ENCODE measurements around the gene ADCY6.

ADCY6 gene

DNA sequence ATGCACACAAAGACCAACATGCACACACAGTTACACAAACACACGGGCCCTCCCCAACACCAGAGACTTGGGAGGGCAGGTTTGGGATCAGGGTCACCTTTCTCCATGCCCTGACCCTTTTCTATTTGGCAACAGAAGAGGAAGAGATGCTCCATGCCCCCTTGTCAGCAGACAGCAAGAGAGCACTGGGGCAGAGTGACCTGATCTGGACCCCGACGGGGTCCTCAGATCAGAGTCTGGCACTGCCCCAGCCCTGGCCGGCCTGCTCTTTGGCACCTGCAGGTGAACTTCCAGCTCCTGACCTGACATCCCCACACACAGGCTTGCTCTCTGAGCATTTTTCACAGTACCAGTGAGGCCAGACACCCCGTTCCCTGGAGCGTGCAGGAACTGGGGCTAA lies 21.4 kb downstream of the ADCY6 start:
- TF ChIP-seq, protein P1, sequence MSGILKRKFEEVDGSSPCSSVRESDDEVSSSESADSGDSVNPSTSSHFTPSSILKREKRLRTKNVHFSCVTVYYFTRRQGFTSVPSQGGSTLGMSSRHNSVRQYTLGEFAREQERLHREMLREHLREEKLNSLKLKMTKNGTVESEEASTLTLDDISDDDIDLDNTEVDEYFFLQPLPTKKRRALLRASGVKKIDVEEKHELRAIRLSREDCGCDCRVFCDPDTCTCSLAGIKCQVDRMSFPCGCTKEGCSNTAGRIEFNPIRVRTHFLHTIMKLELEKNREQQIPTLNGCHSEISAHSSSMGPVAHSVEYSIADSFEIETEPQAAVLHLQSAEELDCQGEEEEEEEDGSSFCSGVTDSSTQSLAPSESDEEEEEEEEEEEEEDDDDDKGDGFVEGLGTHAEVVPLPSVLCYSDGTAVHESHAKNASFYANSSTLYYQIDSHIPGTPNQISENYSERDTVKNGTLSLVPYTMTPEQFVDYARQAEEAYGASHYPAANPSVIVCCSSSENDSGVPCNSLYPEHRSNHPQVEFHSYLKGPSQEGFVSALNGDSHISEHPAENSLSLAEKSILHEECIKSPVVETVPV (CRISPR knock-in tag; IDR thresholded peaks at IDR 0.05): no peak
- no peak for TF ChIP-seq GLIS3 (CRISPR knock-in tag; IDR thresholded peaks at IDR 0.05)
- ATAC-seq: no peak

DNA sequence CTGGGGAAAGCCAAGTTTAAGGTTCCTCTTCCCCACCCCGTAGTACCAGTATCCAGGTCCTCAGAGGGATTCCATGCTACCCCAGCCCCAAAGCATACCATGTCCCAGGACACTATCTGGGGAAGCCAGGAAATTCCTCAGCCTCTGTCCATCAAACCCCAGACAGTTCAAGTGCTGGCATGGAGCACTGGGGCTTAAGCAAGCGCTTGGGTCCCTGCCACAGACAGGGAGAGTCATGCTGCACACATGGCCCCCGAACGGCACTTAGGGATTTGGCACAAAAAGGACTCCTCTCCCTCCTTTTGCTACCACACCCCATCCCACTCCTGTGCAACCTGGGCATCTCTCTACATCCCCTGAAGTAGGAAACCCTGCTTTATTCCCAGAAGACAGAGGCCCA lies 21.8 kb downstream of the ADCY6 start:
- no peak for ATAC-seq
- TF ChIP-seq TCF4 (CRISPR knock-in tag; IDR thresholded peaks at IDR 0.05; ENCODE audit: borderline replicate concordance): no peak
- no peak for TF ChIP-seq ISL1 (CRISPR knock-in tag; IDR thresholded peaks at IDR 0.05)
- TF ChIP-seq ZNF8 (CRISPR knock-in tag; IDR thresholded peaks at IDR 0.05): no peak
- TF ChIP-seq ZFP3 (CRISPR knock-in tag; IDR thresholded peaks at IDR 0.05): no peak
- no peak for TF ChIP-seq CSDC2 (CRISPR knock-in tag; IDR thresholded peaks at IDR 0.05)
- TF ChIP-seq, protein P2, sequence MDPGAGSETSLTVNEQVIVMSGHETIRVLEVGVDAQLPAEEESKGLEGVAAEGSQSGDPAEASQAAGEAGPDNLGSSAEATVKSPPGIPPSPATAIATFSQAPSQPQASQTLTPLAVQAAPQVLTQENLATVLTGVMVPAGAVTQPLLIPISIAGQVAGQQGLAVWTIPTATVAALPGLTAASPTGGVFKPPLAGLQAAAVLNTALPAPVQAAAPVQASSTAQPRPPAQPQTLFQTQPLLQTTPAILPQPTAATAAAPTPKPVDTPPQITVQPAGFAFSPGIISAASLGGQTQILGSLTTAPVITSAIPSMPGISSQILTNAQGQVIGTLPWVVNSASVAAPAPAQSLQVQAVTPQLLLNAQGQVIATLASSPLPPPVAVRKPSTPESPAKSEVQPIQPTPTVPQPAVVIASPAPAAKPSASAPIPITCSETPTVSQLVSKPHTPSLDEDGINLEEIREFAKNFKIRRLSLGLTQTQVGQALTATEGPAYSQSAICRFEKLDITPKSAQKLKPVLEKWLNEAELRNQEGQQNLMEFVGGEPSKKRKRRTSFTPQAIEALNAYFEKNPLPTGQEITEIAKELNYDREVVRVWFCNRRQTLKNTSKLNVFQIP (CRISPR knock-in tag; IDR thresholded peaks at IDR 0.05; ENCODE audit: borderline replicate concordance, low read depth): no peak
- TF ChIP-seq, protein P3, sequence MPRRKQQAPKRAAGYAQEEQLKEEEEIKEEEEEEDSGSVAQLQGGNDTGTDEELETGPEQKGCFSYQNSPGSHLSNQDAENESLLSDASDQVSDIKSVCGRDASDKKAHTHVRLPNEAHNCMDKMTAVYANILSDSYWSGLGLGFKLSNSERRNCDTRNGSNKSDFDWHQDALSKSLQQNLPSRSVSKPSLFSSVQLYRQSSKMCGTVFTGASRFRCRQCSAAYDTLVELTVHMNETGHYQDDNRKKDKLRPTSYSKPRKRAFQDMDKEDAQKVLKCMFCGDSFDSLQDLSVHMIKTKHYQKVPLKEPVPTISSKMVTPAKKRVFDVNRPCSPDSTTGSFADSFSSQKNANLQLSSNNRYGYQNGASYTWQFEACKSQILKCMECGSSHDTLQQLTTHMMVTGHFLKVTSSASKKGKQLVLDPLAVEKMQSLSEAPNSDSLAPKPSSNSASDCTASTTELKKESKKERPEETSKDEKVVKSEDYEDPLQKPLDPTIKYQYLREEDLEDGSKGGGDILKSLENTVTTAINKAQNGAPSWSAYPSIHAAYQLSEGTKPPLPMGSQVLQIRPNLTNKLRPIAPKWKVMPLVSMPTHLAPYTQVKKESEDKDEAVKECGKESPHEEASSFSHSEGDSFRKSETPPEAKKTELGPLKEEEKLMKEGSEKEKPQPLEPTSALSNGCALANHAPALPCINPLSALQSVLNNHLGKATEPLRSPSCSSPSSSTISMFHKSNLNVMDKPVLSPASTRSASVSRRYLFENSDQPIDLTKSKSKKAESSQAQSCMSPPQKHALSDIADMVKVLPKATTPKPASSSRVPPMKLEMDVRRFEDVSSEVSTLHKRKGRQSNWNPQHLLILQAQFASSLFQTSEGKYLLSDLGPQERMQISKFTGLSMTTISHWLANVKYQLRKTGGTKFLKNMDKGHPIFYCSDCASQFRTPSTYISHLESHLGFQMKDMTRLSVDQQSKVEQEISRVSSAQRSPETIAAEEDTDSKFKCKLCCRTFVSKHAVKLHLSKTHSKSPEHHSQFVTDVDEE (CRISPR knock-in tag; IDR thresholded peaks at IDR 0.05): no peak
- TF ChIP-seq ZC3H10 (CRISPR knock-in tag; IDR thresholded peaks at IDR 0.05): no peak
- TF ChIP-seq ZFP30 (CRISPR knock-in tag; IDR thresholded peaks at IDR 0.05): no peak
- no peak for TF ChIP-seq ESRRG (CRISPR knock-in tag; IDR thresholded peaks at IDR 0.05)
- TF ChIP-seq ZNF565 (CRISPR knock-in tag; conservative IDR thresholded peaks at IDR 0.05; ENCODE audit: low read depth): no peak
- no peak for TF ChIP-seq SNAI2 (CRISPR knock-in tag; IDR thresholded peaks at IDR 0.05)
- TF ChIP-seq, protein P4, sequence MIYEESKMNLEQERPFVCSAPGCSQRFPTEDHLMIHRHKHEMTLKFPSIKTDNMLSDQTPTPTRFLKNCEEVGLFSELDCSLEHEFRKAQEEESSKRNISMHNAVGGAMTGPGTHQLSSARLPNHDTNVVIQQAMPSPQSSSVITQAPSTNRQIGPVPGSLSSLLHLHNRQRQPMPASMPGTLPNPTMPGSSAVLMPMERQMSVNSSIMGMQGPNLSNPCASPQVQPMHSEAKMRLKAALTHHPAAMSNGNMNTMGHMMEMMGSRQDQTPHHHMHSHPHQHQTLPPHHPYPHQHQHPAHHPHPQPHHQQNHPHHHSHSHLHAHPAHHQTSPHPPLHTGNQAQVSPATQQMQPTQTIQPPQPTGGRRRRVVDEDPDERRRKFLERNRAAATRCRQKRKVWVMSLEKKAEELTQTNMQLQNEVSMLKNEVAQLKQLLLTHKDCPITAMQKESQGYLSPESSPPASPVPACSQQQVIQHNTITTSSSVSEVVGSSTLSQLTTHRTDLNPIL (CRISPR knock-in tag; IDR thresholded peaks at IDR 0.05; ENCODE audit: low read depth): no peak
- TF ChIP-seq GLIS3 (CRISPR knock-in tag; IDR thresholded peaks at IDR 0.05): no peak

DNA sequence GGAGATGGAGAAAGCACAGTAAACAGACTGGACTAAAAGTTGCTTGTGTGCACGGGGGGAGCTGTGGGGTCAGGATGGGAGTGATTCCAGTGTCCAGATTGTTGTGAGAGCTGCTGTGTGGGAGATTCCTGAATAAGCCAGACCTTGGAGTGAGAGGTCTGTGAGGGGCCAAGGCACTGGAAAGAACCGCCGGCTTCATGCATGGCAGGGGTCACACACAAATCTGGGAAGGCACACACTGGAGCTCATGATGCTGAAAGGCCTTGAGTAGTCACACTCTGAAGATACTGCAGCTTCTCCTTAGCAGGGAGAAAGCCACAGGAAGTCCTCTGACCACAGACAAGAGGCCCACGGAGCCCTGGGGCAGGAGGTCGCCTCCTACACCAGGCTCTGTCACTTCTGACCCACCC lies 23.1 kb downstream of the ADCY6 start:
- TF ChIP-seq, protein P1 (CRISPR knock-in tag; IDR thresholded peaks at IDR 0.05): no peak
- TF ChIP-seq PPARA (CRISPR knock-in tag; IDR thresholded peaks at IDR 0.05; ENCODE audit: borderline replicate concordance) (no peak), ZC3H10 (CRISPR knock-in tag; IDR thresholded peaks at IDR 0.05) (no peak), ZFP3 (CRISPR knock-in tag; IDR thresholded peaks at IDR 0.05) (no peak), RARB (CRISPR knock-in tag; IDR thresholded peaks at IDR 0.05) (no peak), TOX (CRISPR knock-in tag; IDR thresholded peaks at IDR 0.05; ENCODE audit: borderline replicate concordance) (no peak), ZFP30 (CRISPR knock-in tag; IDR thresholded peaks at IDR 0.05) (no peak), BACH2 (CRISPR knock-in tag; IDR thresholded peaks at IDR 0.05; ENCODE audit: borderline replicate concordance) (no peak), ISL1 (CRISPR knock-in tag; IDR thresholded peaks at IDR 0.05) (no peak)
- no peak for ATAC-seq

DNA sequence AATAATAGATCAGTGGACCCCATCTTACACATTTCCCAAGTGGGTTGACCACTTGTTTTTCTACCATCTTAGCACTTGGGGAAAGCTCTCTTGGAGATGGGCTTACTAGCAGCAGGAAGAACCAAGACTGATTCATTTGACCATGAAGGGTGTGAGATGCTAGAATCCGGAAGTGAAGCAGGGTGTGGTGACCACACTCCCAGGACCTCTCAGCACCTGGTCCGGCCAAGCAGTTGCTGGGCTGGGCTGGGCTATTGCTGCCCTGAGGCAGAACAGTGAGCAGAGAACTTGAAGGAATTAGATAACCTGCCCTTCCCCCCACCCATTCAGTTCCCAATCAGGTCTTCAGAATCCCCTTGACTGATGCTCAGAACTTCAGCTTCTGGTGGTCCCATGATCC lies 24.4 kb downstream of the ADCY6 start:
- TF ChIP-seq PPARA (CRISPR knock-in tag; IDR thresholded peaks at IDR 0.05; ENCODE audit: borderline replicate concordance): no peak
- TF ChIP-seq, protein P3 (CRISPR knock-in tag; IDR thresholded peaks at IDR 0.05): no peak
- TF ChIP-seq ZNF70 (CRISPR knock-in tag; IDR thresholded peaks at IDR 0.05): no peak
- TF ChIP-seq ZNF565 (CRISPR knock-in tag; conservative IDR thresholded peaks at IDR 0.05; ENCODE audit: low read depth): no peak
- no peak for TF ChIP-seq ZNF8 (CRISPR knock-in tag; IDR thresholded peaks at IDR 0.05)
- TF ChIP-seq SNAI2 (CRISPR knock-in tag; IDR thresholded peaks at IDR 0.05): no peak
- no peak for TF ChIP-seq BACH2 (CRISPR knock-in tag; IDR thresholded peaks at IDR 0.05; ENCODE audit: borderline replicate concordance)
- TF ChIP-seq, protein P4 (CRISPR knock-in tag; IDR thresholded peaks at IDR 0.05; ENCODE audit: low read depth): no peak
- no peak for TF ChIP-seq ZC3H10 (CRISPR knock-in tag; IDR thresholded peaks at IDR 0.05)
- no peak for ATAC-seq

All from SK-N-SH treated with all-trans-retinoic acid at 6 μM for 48 hours (cell line).